Adipocyte (in vitro differentiated cells): Measurements from ENCODE around the gene TMEM250.
A peak's percentile ranks its signal among the peaks of the same experiment; 100 is the strongest.

Experiments used
- DNase-seq: peaks from one replicate; pipeline ENCODE4 v3.0.0-alpha.2; 2015; ENCODE audit warnings: low read depth
- H3K27me3 ChIP-seq: replicated peaks from 2 replicates; pipeline ENCODE4 v1.7.0; 2013; ENCODE audit warnings: mild to moderate bottlenecking, low read length, moderate library complexity; ENCODE audit not compliant: control insufficient read depth, insufficient read depth
- H3K36me3 ChIP-seq: 2 replicates; pipeline ENCODE4 v1.7.0; 2013; ENCODE audit warnings: low read length, mild to moderate bottlenecking, moderate library complexity; ENCODE audit not compliant: control insufficient read depth, insufficient read depth, severe bottlenecking
- H3K4me1 ChIP-seq: 2 replicates; pipeline ENCODE4 v1.7.0; 2013; ENCODE audit warnings: mild to moderate bottlenecking, low read length, moderate library complexity; ENCODE audit not compliant: control insufficient read depth, insufficient read depth
- H3K4me3 ChIP-seq: 2 replicates; pipeline ENCODE4 v1.7.0; 2013; ENCODE audit warnings: mild to moderate bottlenecking, low read length, moderate library complexity
- H3K9ac ChIP-seq: 2 replicates; pipeline ENCODE4 v1.7.0; 2013; ENCODE audit warnings: mild to moderate bottlenecking, low read length, moderate library complexity
- H3K9me3 ChIP-seq: 2 replicates; pipeline ENCODE4 v1.7.0; 2013; ENCODE audit warnings: mild to moderate bottlenecking, low read length, moderate library complexity; ENCODE audit not compliant: control insufficient read depth

The TMEM250 gene

DNA sequence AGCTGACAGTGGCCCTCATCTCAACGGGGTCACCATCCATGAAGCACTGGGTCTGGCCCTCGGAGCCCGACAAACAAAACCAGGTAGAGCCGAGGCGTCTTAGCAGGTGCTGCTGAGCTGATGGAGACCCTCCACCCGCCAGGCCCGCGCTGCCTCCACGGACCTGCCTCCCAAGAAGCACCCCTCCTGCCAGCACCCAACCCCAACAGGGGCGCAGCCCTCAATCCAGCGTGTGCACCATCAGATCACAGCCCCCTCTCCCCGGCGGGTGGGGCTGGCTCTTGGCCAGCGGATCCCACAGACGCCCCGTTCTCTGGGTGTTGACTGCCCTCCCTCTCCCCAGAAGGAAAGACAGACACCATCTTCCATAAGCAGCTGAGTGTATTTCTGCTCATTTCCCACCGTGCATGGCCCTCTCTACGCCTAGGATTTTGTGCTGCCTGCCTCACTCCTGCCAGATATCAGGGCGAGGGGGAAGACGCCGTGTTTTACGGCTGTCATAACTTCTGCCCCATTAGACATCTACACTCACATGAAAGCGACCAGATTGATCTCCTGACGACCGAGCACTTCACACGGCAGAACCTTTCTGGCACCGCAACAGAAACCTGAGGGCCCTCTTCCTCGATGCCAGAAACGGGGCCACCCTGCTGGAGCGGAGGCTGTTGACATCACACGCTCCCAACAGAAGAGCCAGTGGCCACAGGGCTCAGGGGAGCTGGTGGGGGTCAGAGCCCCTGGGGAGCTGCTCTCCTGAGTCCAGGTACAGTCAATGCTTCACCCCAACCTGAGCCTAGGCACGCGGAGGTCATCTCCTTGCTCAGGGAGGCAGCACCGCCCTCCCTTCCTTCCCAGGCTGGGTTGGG lies 35.9 kb downstream of the TMEM250 start:
- H3K27me3 ChIP-seq: no peaks in the 10 kb centered on the region
- no peaks in the 10 kb centered on the region for H3K9me3 ChIP-seq
- peaks cover 20% of the 10 kb centered on the region for H3K4me1 ChIP-seq
- H3K4me3 ChIP-seq: no peak overlapping the region
- H3K36me3 ChIP-seq: no peaks in the 10 kb centered on the region
- DNase-seq: no peak
- H3K9ac ChIP-seq: no peak overlapping the region

GRCh38 chr9:136081826-136082495 lies 36.7 kb downstream of the TMEM250 start:
- Histone ChIP-seq H3K36me3 (no peaks in the 10 kb centered on the region), H3K27me3 (no peaks in the 10 kb centered on the region), H3K9me3 (no peaks in the 10 kb centered on the region), H3K4me1 (peaks cover 20% of the 10 kb centered on the region), H3K9ac (no peak overlapping the region), H3K4me3 (no peak overlapping the region)
- no peak for DNase-seq

DNA sequence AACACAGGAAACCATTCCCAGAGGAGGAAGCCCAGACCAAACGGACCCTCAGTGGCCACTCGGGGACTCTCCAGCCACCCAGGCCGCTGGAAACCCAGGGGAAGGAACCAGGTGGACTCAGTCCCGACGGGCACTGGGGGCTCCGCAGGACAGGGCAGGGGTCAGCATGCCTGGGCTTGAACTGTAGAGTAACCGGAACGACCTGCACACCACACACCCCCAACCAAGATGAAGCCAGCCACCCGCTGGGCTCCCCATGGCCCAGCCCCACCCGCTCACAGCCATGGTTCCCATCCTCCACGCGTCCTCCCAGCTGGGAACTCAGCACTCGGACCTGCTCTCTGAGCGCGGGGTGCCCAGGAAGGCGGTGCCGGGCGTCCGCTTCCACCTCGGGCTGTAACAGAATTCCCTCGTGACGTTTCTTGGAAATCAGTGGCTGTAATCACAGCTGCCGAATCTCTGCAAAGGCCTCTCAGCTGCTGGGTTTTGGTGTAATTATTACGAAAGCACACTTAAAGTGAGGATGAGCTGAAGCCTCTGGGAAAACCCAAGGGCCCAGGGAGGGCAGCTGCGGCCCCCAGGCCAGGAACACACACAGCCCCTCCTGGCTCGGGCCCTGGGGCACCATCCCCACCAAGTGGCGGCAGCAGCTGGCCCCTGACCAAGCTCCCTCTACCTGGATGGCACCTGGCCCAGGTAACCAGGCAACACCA lies 37.4 kb downstream of the TMEM250 start:
- no peak overlapping the region for H3K4me3 ChIP-seq
- H3K36me3 ChIP-seq: no peaks in the 10 kb centered on the region
- no peak overlapping the region for H3K9ac ChIP-seq
- no peaks in the 10 kb centered on the region for H3K27me3 ChIP-seq
- no peak for DNase-seq
- no peaks in the 10 kb centered on the region for H3K9me3 ChIP-seq
- H3K4me1 ChIP-seq: peaks cover 20% of the 10 kb centered on the region

DNA sequence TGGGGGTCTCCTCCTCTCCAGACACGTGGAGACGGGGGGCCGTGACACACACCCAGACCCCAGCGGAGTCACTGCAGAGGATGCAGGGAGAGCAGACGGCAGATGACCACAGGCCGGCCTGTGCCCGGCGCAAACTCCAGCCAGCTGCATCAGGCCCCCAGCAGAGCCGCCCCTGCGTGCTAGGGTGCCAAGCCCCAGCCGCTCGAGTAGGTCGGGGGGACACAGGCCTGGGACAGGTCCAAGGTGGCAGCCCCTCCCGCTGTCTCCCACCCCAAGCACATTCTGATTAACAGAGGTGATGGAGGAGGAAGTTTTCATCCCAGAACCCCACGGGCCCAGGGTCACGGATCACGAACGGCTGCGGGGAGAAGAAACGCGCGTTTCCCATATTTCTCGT lies 38.0 kb downstream of the TMEM250 start:
- Histone ChIP-seq H3K36me3 (no peaks in the 10 kb centered on the region), H3K27me3 (no peaks in the 10 kb centered on the region), H3K9ac (no peak overlapping the region), H3K9me3 (no peaks in the 10 kb centered on the region), H3K4me3 (no peak overlapping the region), H3K4me1 (peaks cover 20% of the 10 kb centered on the region)
- DNase-seq: no peak

DNA sequence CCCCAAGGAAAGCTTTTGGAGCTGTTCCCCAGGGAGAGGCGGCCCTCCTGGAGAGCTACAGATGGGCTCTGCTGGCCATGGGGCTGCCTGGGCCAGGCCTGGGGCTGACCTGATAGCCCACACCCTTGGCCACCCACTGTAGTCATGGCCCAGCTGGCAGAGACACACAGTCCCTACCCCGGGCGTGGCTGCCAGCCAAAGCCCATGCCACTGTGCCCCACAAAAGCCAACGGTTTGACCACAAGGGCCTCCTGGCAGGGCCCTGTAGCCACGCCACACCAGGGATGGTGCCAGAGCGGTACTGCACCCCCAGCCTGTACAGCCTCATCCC lies 38.8 kb downstream of the TMEM250 start:
- Histone ChIP-seq H3K4me1 (peaks cover 20% of the 10 kb centered on the region), H3K4me3 (no peak overlapping the region), H3K27me3 (no peaks in the 10 kb centered on the region), H3K9me3 (no peaks in the 10 kb centered on the region), H3K36me3 (no peaks in the 10 kb centered on the region), H3K9ac (no peak overlapping the region)
- DNase-seq: no peak

DNA sequence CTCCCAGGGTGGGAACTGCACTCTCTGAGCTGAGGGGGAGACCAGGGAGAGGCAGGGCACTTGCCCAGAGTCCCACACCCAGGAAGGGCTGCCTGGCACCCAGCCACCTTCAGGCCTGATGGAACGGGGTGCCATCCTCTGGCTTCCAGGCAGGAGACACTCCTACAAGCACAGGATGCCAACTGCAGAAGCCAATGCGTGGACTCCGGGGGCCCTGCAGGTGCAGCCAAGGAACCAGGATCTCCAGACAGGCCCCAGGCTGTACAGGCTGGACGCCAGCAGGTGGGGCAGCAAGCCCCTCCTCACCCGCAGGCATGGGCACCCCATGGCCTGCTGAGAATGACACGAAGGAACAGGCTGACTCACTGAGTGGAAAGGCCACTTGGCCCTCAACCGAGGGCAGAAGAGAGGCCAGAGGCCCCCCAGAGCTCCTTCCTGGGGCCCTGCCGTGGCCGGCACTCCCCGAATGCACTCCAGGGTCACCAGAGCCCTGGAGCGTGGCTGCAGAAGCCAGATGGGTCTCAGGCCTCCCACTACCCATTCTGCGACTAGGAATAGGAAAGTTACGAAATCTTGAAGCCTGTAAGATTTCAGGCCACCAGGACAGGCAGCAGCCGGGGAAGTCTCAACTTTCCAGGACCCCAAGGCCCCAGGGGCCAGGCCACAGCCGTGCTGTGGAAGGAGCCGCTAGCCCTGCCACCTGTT lies 39.3 kb downstream of the TMEM250 start:
- no peak overlapping the region for H3K4me3 ChIP-seq
- H3K9me3 ChIP-seq: no peaks in the 10 kb centered on the region
- H3K36me3 ChIP-seq: no peaks in the 10 kb centered on the region
- no peak for DNase-seq
- H3K27me3 ChIP-seq: no peaks in the 10 kb centered on the region
- H3K9ac ChIP-seq: no peak overlapping the region
- H3K4me1 ChIP-seq: peaks cover 20% of the 10 kb centered on the region

- no peak overlapping the region for H3K9ac ChIP-seq
- no peaks in the 10 kb centered on the region for H3K9me3 ChIP-seq
- H3K27me3 ChIP-seq: no peaks in the 10 kb centered on the region
- DNase-seq: no peak
- H3K4me1 ChIP-seq: peaks cover 20% of the 10 kb centered on the region
- no peak overlapping the region for H3K4me3 ChIP-seq
- no peaks in the 10 kb centered on the region for H3K36me3 ChIP-seq
Observed at GRCh38 chr9:136078498-136079011, 40.1 kb downstream of the TMEM250 start.

DNA sequence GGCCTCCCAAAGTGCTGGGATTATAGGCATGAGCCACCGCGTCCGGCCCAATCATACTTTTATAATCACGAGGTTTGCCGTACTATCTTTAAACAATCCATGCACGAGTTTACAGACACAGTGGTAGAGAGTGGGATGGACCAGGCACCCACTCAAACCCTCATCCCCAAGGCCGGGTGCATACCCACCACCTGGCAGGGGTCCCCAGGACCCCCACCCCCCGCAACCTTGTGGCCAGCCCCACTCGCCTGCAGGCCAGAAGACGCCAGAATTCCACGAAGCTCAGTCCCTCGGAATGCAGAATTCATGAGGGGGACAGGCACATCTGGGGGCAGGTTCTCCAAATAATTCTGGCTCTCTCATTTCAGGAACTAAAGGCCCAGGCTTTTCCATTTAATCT lies 40.7 kb downstream of the TMEM250 start:
- Histone ChIP-seq H3K27me3 (no peaks in the 10 kb centered on the region), H3K4me3 (no peak overlapping the region), H3K4me1 (peaks cover 20% of the 10 kb centered on the region), H3K9me3 (no peaks in the 10 kb centered on the region), H3K9ac (no peak overlapping the region), H3K36me3 (no peaks in the 10 kb centered on the region)
- DNase-seq: no peak

DNA sequence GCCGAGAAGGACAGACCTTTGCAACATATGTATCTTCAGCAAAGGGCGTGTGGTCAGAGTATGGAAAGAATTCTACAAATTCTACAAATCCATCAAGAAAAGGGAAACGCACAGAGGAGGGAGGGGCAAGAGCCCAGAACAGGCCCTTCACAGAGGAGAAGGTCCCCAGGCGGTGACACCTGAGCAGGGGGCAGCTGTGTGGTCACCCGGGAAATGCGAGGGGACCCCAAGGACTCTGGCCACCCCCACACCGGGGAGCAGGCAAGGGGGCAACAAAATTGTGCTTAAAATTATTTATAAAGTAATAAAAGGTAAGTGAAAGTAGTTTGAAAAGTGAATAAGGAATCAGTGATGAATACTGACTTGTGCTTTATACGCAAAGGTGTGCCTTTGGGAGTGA lies 41.2 kb downstream of the TMEM250 start:
- H3K36me3 ChIP-seq: no peaks in the 10 kb centered on the region
- no peaks in the 10 kb centered on the region for H3K9me3 ChIP-seq
- no peak overlapping the region for H3K4me3 ChIP-seq
- H3K4me1 ChIP-seq: peaks cover 20% of the 10 kb centered on the region
- no peaks in the 10 kb centered on the region for H3K27me3 ChIP-seq
- peak; percentile 36 for DNase-seq
- H3K9ac ChIP-seq: no peak overlapping the region

DNA sequence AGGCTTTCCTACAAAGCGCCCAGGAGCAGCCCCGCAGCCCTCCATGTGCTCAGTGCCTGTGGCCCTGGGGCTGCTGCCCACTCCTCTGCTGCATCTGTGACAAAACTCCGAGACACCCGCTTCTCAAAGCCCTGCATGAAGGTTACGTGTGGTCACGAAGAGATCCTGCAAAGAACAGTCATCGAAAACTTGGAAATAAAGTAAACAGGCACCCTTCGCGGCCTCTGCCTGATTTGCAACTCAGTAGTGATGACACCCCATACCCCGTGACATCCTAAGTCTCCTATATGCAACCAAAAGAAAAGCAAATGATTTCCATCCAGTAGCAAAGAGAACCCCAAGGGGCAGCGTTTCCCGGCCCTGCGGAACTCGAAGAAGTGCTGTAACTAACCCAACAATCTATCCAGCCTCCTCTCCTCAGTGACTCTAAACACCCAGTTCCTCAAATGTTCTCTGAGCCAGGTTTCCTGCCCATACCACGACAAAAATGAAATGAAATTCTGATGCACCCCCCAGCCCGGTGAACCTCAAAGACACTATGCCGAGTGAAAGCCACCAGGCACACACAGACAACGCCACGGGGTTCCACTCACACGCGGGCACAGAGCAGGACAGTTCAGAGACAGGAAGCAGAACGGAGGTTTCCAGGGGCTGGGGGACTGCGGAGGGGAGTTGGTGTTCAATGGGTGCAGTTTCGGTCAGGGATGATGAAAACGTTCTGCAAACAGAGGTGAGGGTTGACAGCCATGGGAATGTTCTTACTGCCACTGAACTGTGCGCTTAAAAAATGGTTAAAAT lies 42.6 kb downstream of the TMEM250 start:
- Histone ChIP-seq H3K4me3 (no peak overlapping the region), H3K27me3 (no peaks in the 10 kb centered on the region), H3K4me1 (peaks cover 15% of the 10 kb centered on the region), H3K9ac (no peak overlapping the region), H3K9me3 (no peaks in the 10 kb centered on the region), H3K36me3 (no peaks in the 10 kb centered on the region)
- DNase-seq: no peak
